ENCODE results near the gene SMPD1.

The SMPD1 gene

DNA sequence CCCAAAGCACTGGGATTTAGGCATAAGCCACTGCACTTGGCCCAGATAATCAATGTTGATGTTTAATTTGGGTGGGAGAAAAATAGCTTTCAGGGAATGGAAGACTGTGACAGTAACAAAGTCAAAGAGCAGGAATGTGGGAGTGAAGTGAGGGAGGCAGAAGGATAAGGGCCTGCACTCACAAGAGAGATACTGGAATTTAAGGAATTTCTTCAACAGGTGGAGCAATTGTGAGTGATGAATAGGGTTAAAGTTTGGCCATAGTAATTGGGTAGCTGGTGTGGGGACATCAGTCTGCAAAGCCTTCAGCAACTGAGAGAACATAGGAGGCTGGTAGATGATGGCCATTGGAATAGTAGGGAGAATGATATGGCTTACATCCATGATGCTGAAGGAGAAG, 37.2 kb downstream of the SMPD1 start:
- no peak for TF ChIP-seq EZH2phosphoT487 (IDR thresholded peaks at IDR 0.05; ENCODE audit: low read depth)
- TF ChIP-seq, protein P1, sequence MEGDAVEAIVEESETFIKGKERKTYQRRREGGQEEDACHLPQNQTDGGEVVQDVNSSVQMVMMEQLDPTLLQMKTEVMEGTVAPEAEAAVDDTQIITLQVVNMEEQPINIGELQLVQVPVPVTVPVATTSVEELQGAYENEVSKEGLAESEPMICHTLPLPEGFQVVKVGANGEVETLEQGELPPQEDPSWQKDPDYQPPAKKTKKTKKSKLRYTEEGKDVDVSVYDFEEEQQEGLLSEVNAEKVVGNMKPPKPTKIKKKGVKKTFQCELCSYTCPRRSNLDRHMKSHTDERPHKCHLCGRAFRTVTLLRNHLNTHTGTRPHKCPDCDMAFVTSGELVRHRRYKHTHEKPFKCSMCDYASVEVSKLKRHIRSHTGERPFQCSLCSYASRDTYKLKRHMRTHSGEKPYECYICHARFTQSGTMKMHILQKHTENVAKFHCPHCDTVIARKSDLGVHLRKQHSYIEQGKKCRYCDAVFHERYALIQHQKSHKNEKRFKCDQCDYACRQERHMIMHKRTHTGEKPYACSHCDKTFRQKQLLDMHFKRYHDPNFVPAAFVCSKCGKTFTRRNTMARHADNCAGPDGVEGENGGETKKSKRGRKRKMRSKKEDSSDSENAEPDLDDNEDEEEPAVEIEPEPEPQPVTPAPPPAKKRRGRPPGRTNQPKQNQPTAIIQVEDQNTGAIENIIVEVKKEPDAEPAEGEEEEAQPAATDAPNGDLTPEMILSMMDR (IDR thresholded peaks at IDR 0.05; ENCODE audit: low read depth, low read length), result no peak

GRCh38 chr11:6431861-6432260, 41.6 kb downstream of the SMPD1 start:
- Histone ChIP-seq H3K9me3 (ENCODE audit: insufficient read depth, low read length) (no peaks in the 10 kb centered on the region), H3K4me3 (ENCODE audit: low read length) (no peak overlapping the region), H3K36me3 (replicated peaks; ENCODE audit: low read depth, low read length) (no peaks in the 10 kb centered on the region), H4K20me1 (ENCODE audit: insufficient read depth, low read length) (no peaks in the 10 kb centered on the region), H3K79me2 (ENCODE audit: low read length) (no peaks in the 10 kb centered on the region), H3K27me3 (ENCODE audit: low read depth, low read length) (peaks cover 3% of the 10 kb centered on the region; the same call in 1 of the 2 replicates), H3K27ac (ENCODE audit: low read length) (no peak overlapping the region), H2AFZ (ENCODE audit: low read depth, low read length) (no peak overlapping the region), H3K9ac (ENCODE audit: low read length) (no peak overlapping the region), H3K4me2 (ENCODE audit: low read length) (no peak overlapping the region), H3K4me1 (ENCODE audit: low read length) (no peaks in the 10 kb centered on the region)
- TF ChIP-seq EZH2phosphoT487 (IDR thresholded peaks at IDR 0.05; ENCODE audit: low read depth), result no peak
- TF ChIP-seq, protein P1 (IDR thresholded peaks at IDR 0.05; ENCODE audit: low read depth, low read length), result no peak

More for the DNA sequence above, 37.2 kb downstream of the SMPD1 start:
- Histone ChIP-seq H3K27me3 (ENCODE audit: low read depth, low read length) (peaks cover 27% of the 10 kb centered on the region), H3K79me2 (ENCODE audit: low read length) (no peaks in the 10 kb centered on the region), H3K27ac (ENCODE audit: low read length) (no peak overlapping the region), H2AFZ (ENCODE audit: low read depth, low read length) (no peak overlapping the region), H3K4me3 (ENCODE audit: low read length) (no peak overlapping the region), H3K36me3 (replicated peaks; ENCODE audit: low read depth, low read length) (no peaks in the 10 kb centered on the region), H3K4me2 (ENCODE audit: low read length) (no peak overlapping the region), H4K20me1 (ENCODE audit: insufficient read depth, low read length) (no peaks in the 10 kb centered on the region), H3K9ac (ENCODE audit: low read length) (no peak overlapping the region), H3K9me3 (ENCODE audit: insufficient read depth, low read length) (no peaks in the 10 kb centered on the region), H3K4me1 (ENCODE audit: low read length) (no peaks in the 10 kb centered on the region)

- Histone ChIP-seq H3K27ac (ENCODE audit: low read length) (no peak overlapping the region), H3K9ac (ENCODE audit: low read length) (no peak overlapping the region), H3K79me2 (ENCODE audit: low read length) (no peaks in the 10 kb centered on the region), H3K4me2 (ENCODE audit: low read length) (no peak overlapping the region), H2AFZ (ENCODE audit: low read depth, low read length) (no peak overlapping the region), H4K20me1 (ENCODE audit: insufficient read depth, low read length) (no peaks in the 10 kb centered on the region), H3K36me3 (replicated peaks; ENCODE audit: low read depth, low read length) (no peaks in the 10 kb centered on the region), H3K4me3 (ENCODE audit: low read length) (no peak overlapping the region), H3K9me3 (ENCODE audit: insufficient read depth, low read length) (no peaks in the 10 kb centered on the region), H3K27me3 (ENCODE audit: low read depth, low read length) (no peaks in the 10 kb centered on the region), H3K4me1 (ENCODE audit: low read length) (peaks cover 9% of the 10 kb centered on the region)
- TF ChIP-seq EZH2phosphoT487 (IDR thresholded peaks at IDR 0.05; ENCODE audit: low read depth), result no peak
- TF ChIP-seq, protein P1 (IDR thresholded peaks at IDR 0.05; ENCODE audit: low read depth, low read length), result no peak
Measured at GRCh38 chr11:6433998-6434660, 43.9 kb downstream of the SMPD1 start.

- no peaks in the 10 kb centered on the region for H4K20me1 ChIP-seq (ENCODE audit: insufficient read depth, low read length)
- no peak overlapping the region for H3K4me3 ChIP-seq (ENCODE audit: low read length)
- H3K9ac ChIP-seq (ENCODE audit: low read length), result no peak overlapping the region
- H3K79me2 ChIP-seq (ENCODE audit: low read length), result no peaks in the 10 kb centered on the region
- H3K27ac ChIP-seq (ENCODE audit: low read length), result no peak overlapping the region
- H3K36me3 ChIP-seq (replicated peaks; ENCODE audit: low read depth, low read length), result no peaks in the 10 kb centered on the region
- peaks cover 9% of the 10 kb centered on the region for H3K4me1 ChIP-seq (ENCODE audit: low read length)
- TF ChIP-seq EZH2phosphoT487 (IDR thresholded peaks at IDR 0.05; ENCODE audit: low read depth), result no peak
- TF ChIP-seq, protein P1 (IDR thresholded peaks at IDR 0.05; ENCODE audit: low read depth, low read length), result no peak
- H2AFZ ChIP-seq (ENCODE audit: low read depth, low read length), result 0 out of 2 replicates have a peak overlapping the region, but pooled peaks have one; percentile 44
- H3K4me2 ChIP-seq (ENCODE audit: low read length), result no peak overlapping the region
- H3K9me3 ChIP-seq (ENCODE audit: insufficient read depth, low read length), result no peaks in the 10 kb centered on the region
- H3K27me3 ChIP-seq (ENCODE audit: low read depth, low read length), result no peaks in the 10 kb centered on the region
Measured at GRCh38 chr11:6437423-6437822, 47.1 kb downstream of the SMPD1 start.

All from OCI-LY3 (cell line).